GM12873 (cell line): ENCODE data around the gene DNAH1.

Experiments used
- CTCF ChIP-seq: IDR thresholded peaks from 2 replicates; pipeline ENCODE4 v1.5.1; 2012; ENCODE audit warnings: low read depth, mild to moderate bottlenecking, moderate library complexity, low read length, control low read depth; ENCODE audit not compliant: insufficient read depth; ENCODE audit errors: missing control alignments

Gene DNAH1

GRCh38 chr3:52313188-52313773 lies 2.8 kb upstream of the DNAH1 start:
- no peak for TF ChIP-seq CTCF

- TF ChIP-seq CTCF = no peak
Measured at GRCh38 chr3:52313774-52314188, 2.3 kb upstream of the DNAH1 start.

- no peak for TF ChIP-seq CTCF
Measured at GRCh38 chr3:52314489-52314888, 1.6 kb upstream of the DNAH1 start.

GRCh38 chr3:52315006-52315405 lies 1.1 kb upstream of the DNAH1 start:
- no peak for TF ChIP-seq CTCF

- no peak for TF ChIP-seq CTCF
Measured at GRCh38 chr3:52317208-52318000, 1.3 kb downstream of the DNAH1 start.

GRCh38 chr3:52318186-52318816 lies 2.2 kb downstream of the DNAH1 start:
- TF ChIP-seq CTCF = no peak

GRCh38 chr3:52319921-52320595 lies 3.9 kb downstream of the DNAH1 start:
- TF ChIP-seq CTCF = no peak
